ENCODE data around the gene ABCB1.

Gene ABCB1

DNA sequence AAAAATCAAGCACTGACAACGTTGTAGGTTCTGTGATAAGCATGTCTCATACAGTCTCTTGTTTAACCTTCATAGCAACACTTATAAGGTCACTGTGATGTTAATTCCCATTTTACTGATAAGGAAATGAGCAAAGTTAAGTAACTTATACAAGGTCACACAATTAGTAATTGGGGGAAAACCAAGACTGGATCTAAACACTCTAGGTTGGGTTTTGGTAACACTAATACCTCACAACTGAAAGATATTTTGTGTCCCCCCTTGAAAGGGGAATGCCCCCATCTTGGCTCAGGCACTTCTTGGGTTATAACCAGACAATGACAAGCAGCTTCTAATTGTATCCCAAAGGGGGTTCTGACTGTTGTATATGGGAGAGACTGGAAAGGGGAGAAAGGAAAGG is 89.2 kb downstream of the ABCB1 start:
- no peak overlapping the region for H3K4me2 ChIP-seq (ENCODE audit: low read length)
- H3K4me3 ChIP-seq (ENCODE audit: low read length), result no peak overlapping the region
- H3K9me3 ChIP-seq (replicated peaks; ENCODE audit: low read length), result no peaks in the 10 kb centered on the region
- H3K9ac ChIP-seq (ENCODE audit: low read depth, low read length), result no peak overlapping the region
- no peaks in the 10 kb centered on the region for H3K27me3 ChIP-seq (ENCODE audit: control insufficient read depth, insufficient read depth, low read length)
- H3K36me3 ChIP-seq (ENCODE audit: insufficient read depth, low read length), result no peaks in the 10 kb centered on the region
- no peaks in the 10 kb centered on the region for H3K4me1 ChIP-seq (ENCODE audit: control insufficient read depth, insufficient read depth, low read length)

GRCh38 chr7:87510411-87510875 is 90.2 kb downstream of the ABCB1 start:
- H3K4me1 ChIP-seq (ENCODE audit: control insufficient read depth, insufficient read depth, low read length), result no peaks in the 10 kb centered on the region
- H3K4me2 ChIP-seq (ENCODE audit: low read length), result no peak overlapping the region
- H3K36me3 ChIP-seq (ENCODE audit: insufficient read depth, low read length), result no peaks in the 10 kb centered on the region
- no peak overlapping the region for H3K4me3 ChIP-seq (ENCODE audit: low read length)
- H3K9ac ChIP-seq (ENCODE audit: low read depth, low read length), result no peak overlapping the region
- no peaks in the 10 kb centered on the region for H3K9me3 ChIP-seq (replicated peaks; ENCODE audit: low read length)
- H3K27me3 ChIP-seq (ENCODE audit: control insufficient read depth, insufficient read depth, low read length), result no peaks in the 10 kb centered on the region

GRCh38 chr7:87507446-87507845 is 93.2 kb downstream of the ABCB1 start:
- no peak overlapping the region for H3K9ac ChIP-seq (ENCODE audit: low read depth, low read length)
- no peaks in the 10 kb centered on the region for H3K36me3 ChIP-seq (ENCODE audit: insufficient read depth, low read length)
- H3K4me1 ChIP-seq (ENCODE audit: control insufficient read depth, insufficient read depth, low read length), result no peaks in the 10 kb centered on the region
- H3K4me3 ChIP-seq (ENCODE audit: low read length), result no peak overlapping the region
- no peak overlapping the region for H3K4me2 ChIP-seq (ENCODE audit: low read length)
- H3K9me3 ChIP-seq (replicated peaks; ENCODE audit: low read length), result no peaks in the 10 kb centered on the region
- H3K27me3 ChIP-seq (ENCODE audit: control insufficient read depth, insufficient read depth, low read length), result no peaks in the 10 kb centered on the region

DNA sequence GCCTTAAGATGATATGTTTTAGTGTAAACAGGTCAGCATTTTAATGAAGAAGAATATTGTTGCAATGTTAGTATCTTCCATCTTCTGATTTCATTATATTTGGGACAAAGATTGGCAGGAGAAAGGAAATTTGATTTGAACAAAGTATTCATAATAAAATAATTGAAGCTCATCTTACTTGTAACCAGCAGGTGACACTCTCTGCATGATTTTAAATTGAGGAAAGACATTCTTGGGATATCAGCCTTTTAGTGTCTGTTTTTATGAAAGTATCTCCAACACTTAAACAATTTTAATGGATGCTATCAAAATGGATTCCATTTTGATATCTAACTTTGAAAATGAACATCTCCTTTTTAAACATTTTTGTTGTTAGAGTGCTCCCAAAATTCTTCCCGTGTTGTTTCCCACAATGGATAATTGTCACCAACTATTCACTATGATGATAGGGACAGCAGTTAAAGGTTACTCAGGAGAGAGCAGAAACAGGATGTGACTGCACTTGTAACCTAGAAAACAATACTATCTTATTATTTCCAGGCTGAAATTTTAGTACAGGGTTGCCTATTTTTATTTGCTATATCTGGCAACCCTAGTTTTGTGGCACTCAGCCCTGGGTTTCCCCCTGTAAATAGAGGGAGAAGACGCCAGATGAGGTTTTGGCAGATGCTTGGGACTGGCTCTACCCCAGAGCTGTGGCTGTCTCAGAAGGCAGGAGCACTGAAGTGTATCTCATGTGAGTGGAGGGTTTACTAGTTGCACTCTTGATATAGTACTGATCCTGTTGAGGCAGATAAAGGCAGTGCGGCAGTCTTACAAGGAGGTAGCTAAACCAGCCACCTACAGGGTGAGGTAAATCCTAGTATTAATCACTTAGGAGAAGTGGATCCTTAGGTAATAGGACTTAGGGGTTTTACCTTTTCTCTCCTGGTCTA is 94.2 kb downstream of the ABCB1 start:
- no peak overlapping the region for H3K4me2 ChIP-seq (ENCODE audit: low read length)
- no peak overlapping the region for H3K9ac ChIP-seq (ENCODE audit: low read depth, low read length)
- H3K9me3 ChIP-seq (replicated peaks; ENCODE audit: low read length), result no peaks in the 10 kb centered on the region
- H3K4me1 ChIP-seq (ENCODE audit: control insufficient read depth, insufficient read depth, low read length), result no peaks in the 10 kb centered on the region
- no peaks in the 10 kb centered on the region for H3K36me3 ChIP-seq (ENCODE audit: insufficient read depth, low read length)
- no peak overlapping the region for H3K4me3 ChIP-seq (ENCODE audit: low read length)
- no peaks in the 10 kb centered on the region for H3K27me3 ChIP-seq (ENCODE audit: control insufficient read depth, insufficient read depth, low read length)

GRCh38 chr7:87505557-87506245 is 95.0 kb downstream of the ABCB1 start:
- Histone ChIP-seq H3K27me3 (ENCODE audit: control insufficient read depth, insufficient read depth, low read length) (no peaks in the 10 kb centered on the region), H3K4me2 (ENCODE audit: low read length) (no peak overlapping the region), H3K4me1 (ENCODE audit: control insufficient read depth, insufficient read depth, low read length) (no peaks in the 10 kb centered on the region), H3K4me3 (ENCODE audit: low read length) (no peak overlapping the region), H3K36me3 (ENCODE audit: insufficient read depth, low read length) (no peaks in the 10 kb centered on the region), H3K9ac (ENCODE audit: low read depth, low read length) (no peak overlapping the region), H3K9me3 (replicated peaks; ENCODE audit: low read length) (no peaks in the 10 kb centered on the region)

DNA sequence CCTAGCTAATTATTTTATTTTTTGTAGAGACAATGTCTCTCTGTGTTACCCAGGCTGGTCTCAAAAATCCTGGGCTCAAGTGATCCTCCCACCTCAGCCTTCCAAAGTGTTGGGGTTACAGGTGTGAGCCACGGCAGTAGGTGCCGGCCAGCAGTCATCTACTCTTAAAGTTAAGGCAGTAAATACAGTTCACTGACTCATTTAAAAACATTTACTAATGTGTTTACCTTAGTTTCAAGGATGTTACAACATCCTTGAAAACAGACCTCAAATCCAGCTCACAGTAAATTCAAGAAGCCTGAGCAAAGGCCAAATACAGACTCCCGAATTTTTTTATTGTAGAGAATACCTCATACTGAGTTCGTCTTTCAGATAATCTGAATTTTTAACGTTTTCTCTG is 95.6 kb downstream of the ABCB1 start:
- H3K4me3 ChIP-seq (ENCODE audit: low read length), result no peak overlapping the region
- no peak overlapping the region for H3K4me2 ChIP-seq (ENCODE audit: low read length)
- no peak overlapping the region for H3K9ac ChIP-seq (ENCODE audit: low read depth, low read length)
- no peaks in the 10 kb centered on the region for H3K9me3 ChIP-seq (replicated peaks; ENCODE audit: low read length)
- H3K36me3 ChIP-seq (ENCODE audit: insufficient read depth, low read length), result no peaks in the 10 kb centered on the region
- no peaks in the 10 kb centered on the region for H3K4me1 ChIP-seq (ENCODE audit: control insufficient read depth, insufficient read depth, low read length)
- H3K27me3 ChIP-seq (ENCODE audit: control insufficient read depth, insufficient read depth, low read length), result no peaks in the 10 kb centered on the region

GRCh38 chr7:87499494-87499893 is 101.2 kb downstream of the ABCB1 start:
- Histone ChIP-seq H3K4me2 (ENCODE audit: low read length) (no peak overlapping the region), H3K4me1 (ENCODE audit: control insufficient read depth, insufficient read depth, low read length) (no peaks in the 10 kb centered on the region), H3K9ac (ENCODE audit: low read depth, low read length) (no peak overlapping the region), H3K4me3 (ENCODE audit: low read length) (no peak overlapping the region), H3K9me3 (replicated peaks; ENCODE audit: low read length) (no peaks in the 10 kb centered on the region), H3K27me3 (ENCODE audit: control insufficient read depth, insufficient read depth, low read length) (no peaks in the 10 kb centered on the region), H3K36me3 (ENCODE audit: insufficient read depth, low read length) (no peaks in the 10 kb centered on the region)

DNA sequence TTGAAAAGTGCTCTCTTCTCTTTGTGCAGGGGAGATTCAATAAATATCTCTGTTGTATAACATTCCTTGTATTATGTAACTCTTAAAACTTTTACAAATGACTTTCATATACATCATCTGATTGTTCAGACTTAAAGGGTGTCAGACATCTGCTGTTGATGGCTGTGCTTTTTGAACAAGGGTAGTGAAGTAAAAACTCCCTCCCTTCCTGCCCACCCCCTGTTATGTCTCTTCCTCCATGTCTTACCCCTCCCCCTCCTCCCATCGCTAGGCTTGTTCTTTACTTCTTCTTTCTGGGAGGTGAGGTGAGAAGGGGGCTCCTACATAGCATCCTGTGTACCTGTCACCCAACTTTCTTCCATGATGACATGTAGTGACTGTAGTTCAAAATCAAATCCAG is 101.8 kb downstream of the ABCB1 start:
- H3K4me2 ChIP-seq (ENCODE audit: low read length), result no peak overlapping the region
- no peaks in the 10 kb centered on the region for H3K36me3 ChIP-seq (ENCODE audit: insufficient read depth, low read length)
- no peaks in the 10 kb centered on the region for H3K4me1 ChIP-seq (ENCODE audit: control insufficient read depth, insufficient read depth, low read length)
- no peaks in the 10 kb centered on the region for H3K27me3 ChIP-seq (ENCODE audit: control insufficient read depth, insufficient read depth, low read length)
- H3K9ac ChIP-seq (ENCODE audit: low read depth, low read length), result no peak overlapping the region
- no peaks in the 10 kb centered on the region for H3K9me3 ChIP-seq (replicated peaks; ENCODE audit: low read length)
- H3K4me3 ChIP-seq (ENCODE audit: low read length), result no peak overlapping the region

DNA sequence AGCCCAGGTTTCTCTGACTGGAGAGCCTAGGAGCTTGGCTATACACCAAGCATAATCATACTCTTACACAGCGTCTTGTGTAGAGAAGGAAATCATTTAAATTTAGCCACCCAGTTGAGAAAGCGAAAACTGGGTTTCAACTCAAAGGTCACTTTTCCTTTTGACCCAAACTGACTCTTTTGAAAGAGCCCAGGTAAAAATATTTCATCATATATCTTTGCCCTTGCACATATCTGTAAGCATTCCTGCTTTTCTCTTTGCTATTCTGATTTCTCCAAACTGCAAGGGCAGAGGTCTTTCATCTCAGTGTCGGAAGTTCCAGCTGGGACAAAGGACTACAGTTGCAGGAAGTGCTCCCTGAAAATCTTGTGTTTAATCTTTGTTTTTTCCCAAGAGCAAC is 103.2 kb downstream of the ABCB1 start:
- H3K9me3 ChIP-seq (replicated peaks; ENCODE audit: low read length), result no peaks in the 10 kb centered on the region
- H3K36me3 ChIP-seq (ENCODE audit: insufficient read depth, low read length), result no peaks in the 10 kb centered on the region
- no peak overlapping the region for H3K9ac ChIP-seq (ENCODE audit: low read depth, low read length)
- H3K4me1 ChIP-seq (ENCODE audit: control insufficient read depth, insufficient read depth, low read length), result no peaks in the 10 kb centered on the region
- H3K4me2 ChIP-seq (ENCODE audit: low read length), result no peak overlapping the region
- no peaks in the 10 kb centered on the region for H3K27me3 ChIP-seq (ENCODE audit: control insufficient read depth, insufficient read depth, low read length)
- H3K4me3 ChIP-seq (ENCODE audit: low read length), result no peak overlapping the region

DNA sequence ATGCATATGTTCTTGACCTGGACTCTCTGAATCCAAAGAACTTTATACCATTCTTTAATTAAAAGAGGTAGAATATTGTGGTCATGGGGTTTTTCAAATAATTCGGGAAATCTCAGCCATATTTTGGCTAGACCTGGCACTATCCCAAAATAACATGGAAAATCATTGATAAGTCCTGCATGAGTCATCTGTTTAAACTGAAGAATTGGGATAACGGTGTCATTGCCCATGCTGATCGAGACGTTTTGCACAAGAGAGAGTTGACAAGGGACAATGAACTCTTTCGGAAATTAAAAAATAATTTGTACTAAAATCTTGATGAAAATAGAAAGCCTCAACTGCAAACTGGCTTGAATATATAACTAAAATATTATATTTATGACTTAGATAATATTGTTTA is 105.3 kb downstream of the ABCB1 start:
- Histone ChIP-seq H3K36me3 (ENCODE audit: insufficient read depth, low read length) (no peaks in the 10 kb centered on the region), H3K4me1 (ENCODE audit: control insufficient read depth, insufficient read depth, low read length) (no peaks in the 10 kb centered on the region)

GRCh38 chr7:87494454-87494853 is 106.2 kb downstream of the ABCB1 start:
- no peak overlapping the region for H3K4me3 ChIP-seq (ENCODE audit: low read length)
- H3K4me2 ChIP-seq (ENCODE audit: low read length), result no peak overlapping the region
- no peak overlapping the region for H3K9ac ChIP-seq (ENCODE audit: low read depth, low read length)
- H3K4me1 ChIP-seq (ENCODE audit: control insufficient read depth, insufficient read depth, low read length), result no peaks in the 10 kb centered on the region
- no peaks in the 10 kb centered on the region for H3K9me3 ChIP-seq (replicated peaks; ENCODE audit: low read length)
- H3K36me3 ChIP-seq (ENCODE audit: insufficient read depth, low read length), result no peaks in the 10 kb centered on the region
- no peaks in the 10 kb centered on the region for H3K27me3 ChIP-seq (ENCODE audit: control insufficient read depth, insufficient read depth, low read length)

More for the DNA sequence above, 105.3 kb downstream of the ABCB1 start:
- no peaks in the 10 kb centered on the region for H3K27me3 ChIP-seq (ENCODE audit: control insufficient read depth, insufficient read depth, low read length)
- no peak overlapping the region for H3K9ac ChIP-seq (ENCODE audit: low read depth, low read length)
- H3K4me3 ChIP-seq (ENCODE audit: low read length), result no peak overlapping the region
- no peaks in the 10 kb centered on the region for H3K9me3 ChIP-seq (replicated peaks; ENCODE audit: low read length)
- H3K4me2 ChIP-seq (ENCODE audit: low read length), result no peak overlapping the region

All from skeletal muscle satellite cell (primary cell).